DOHH2 (cell line): ENCODE results near the gene OR52E4.

Experiments
- H3F3A ChIP-seq: fragments of 200-600 bp; sonication (generic), shearing (Covaris generic); 2 replicates; pipeline ENCODE4 v1.6.0; 2016; ENCODE audit warnings: antibody characterized with exemption, mild to moderate bottlenecking; ENCODE audit not compliant: control insufficient read depth, insufficient read depth
- H3K27ac ChIP-seq: fragments of 200-600 bp; sonication (generic); 2 replicates; pipeline ENCODE4 v1.5.1; 2014; ENCODE audit warnings: low read depth, mild to moderate bottlenecking, low read length, moderate library complexity
- H3K27me3 ChIP-seq: fragments of 200-600 bp; sonication (generic); 2 replicates; pipeline ENCODE4 v1.6.1; 2014; ENCODE audit warnings: mild to moderate bottlenecking, low read length, mixed read lengths; ENCODE audit not compliant: control insufficient read depth
- H3K36me3 ChIP-seq: fragments of 200-600 bp; sonication (generic); 2 replicates; pipeline ENCODE4 v1.6.1; 2014; ENCODE audit warnings: mild to moderate bottlenecking, low read length, moderate library complexity, mixed read lengths; ENCODE audit not compliant: control insufficient read depth
- H3K4me1 ChIP-seq: fragments of 200-600 bp; sonication (generic); 2 replicates; pipeline ENCODE4 v1.6.1; 2014; ENCODE audit warnings: mild to moderate bottlenecking, low read length, mixed read lengths; ENCODE audit not compliant: control insufficient read depth
- H3K4me2 ChIP-seq: fragments of 200-600 bp; sonication (generic); 2 replicates; pipeline ENCODE4 v1.6.0; 2014; ENCODE audit warnings: mild to moderate bottlenecking, low read length, moderate library complexity
- H3K4me3 ChIP-seq: fragments of 200-600 bp; sonication (generic); 2 replicates; pipeline ENCODE4 v1.5.1; 2014; ENCODE audit warnings: mild to moderate bottlenecking, low read length, mixed read lengths
- H3K79me2 ChIP-seq: fragments of 200-600 bp; sonication (generic); 2 replicates; pipeline ENCODE4 v1.6.1; 2014; ENCODE audit warnings: mild to moderate bottlenecking, low read length, mixed read lengths; ENCODE audit not compliant: control insufficient read depth
- H3K9me2 ChIP-seq: fragments of 200-600 bp; sonication (generic); replicated peaks from 2 replicates; pipeline ENCODE4 v1.6.1; 2014; ENCODE audit warnings: mild to moderate bottlenecking, low read length, mixed read lengths; ENCODE audit not compliant: control insufficient read depth
- H3K9me3 ChIP-seq: fragments of 200-600 bp; sonication (generic); 2 replicates; pipeline ENCODE4 v1.6.1; 2014; ENCODE audit warnings: antibody characterized with exemption, low read length, mixed read lengths; ENCODE audit not compliant: control insufficient read depth, insufficient read depth
- H4K20me1 ChIP-seq: fragments of 200-600 bp; sonication (generic); 2 replicates; pipeline ENCODE4 v1.6.0; 2014; ENCODE audit warnings: low read depth, mild to moderate bottlenecking, antibody characterized with exemption, low read length, moderate library complexity; ENCODE audit not compliant: control insufficient read depth, insufficient read depth
- EZH2phosphoT487 ChIP-seq: fragments of 200-600 bp; sonication (generic); IDR thresholded peaks from 2 replicates; pipeline ENCODE4 v1.6.1; 2017; ENCODE audit warnings: borderline replicate concordance, mild to moderate bottlenecking, antibody characterized with exemption, low read length, moderate library complexity, mixed read lengths
- TF ChIP-seq, protein P1 (sequence below): fragments of 200-600 bp; sonication (generic); IDR thresholded peaks from one replicate; pipeline ENCODE4 v1.5.1; 2014; ENCODE audit warnings: antibody characterized with exemption, mild to moderate bottlenecking, low read depth, low read length; ENCODE audit not compliant: poor library complexity, severe bottlenecking

Gene OR52E4

DNA sequence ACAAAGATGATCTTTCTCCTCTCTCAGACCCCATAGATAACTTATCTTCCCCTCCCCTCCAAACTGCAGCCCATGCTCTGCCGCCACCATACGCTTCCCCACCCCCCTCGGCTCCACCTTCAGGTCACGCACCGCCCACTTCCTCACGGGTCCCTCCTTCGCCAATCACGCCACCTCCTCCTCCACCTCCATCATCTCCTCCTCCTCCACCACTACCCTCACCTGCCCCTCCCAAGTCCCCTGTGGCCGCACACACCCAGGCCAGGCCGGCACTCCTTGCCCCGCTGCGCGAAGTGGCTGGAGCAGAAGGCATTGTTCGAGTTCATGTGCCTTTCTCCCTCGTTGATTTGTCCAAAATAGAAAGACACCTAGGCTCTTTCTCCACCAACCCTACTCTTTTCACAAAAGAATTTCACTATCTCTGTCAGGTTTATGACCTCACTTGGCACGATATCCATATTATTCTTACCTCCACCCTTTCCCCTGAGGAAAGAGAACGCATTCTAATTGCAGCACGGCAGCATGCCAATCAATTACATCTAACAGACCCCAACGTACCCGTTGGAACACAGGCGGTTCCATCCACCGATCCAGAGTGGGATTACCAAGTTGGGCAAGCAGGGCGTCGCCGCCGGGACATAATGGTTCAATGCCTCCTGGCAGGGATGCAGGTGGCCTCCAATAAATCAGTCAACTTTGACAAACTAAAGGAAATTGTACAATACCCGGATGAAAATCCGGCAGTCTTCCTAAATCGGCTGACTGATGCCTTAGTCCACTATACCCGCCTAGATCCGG, 49.3 kb downstream of the OR52E4 start:
- TF ChIP-seq, protein P1, sequence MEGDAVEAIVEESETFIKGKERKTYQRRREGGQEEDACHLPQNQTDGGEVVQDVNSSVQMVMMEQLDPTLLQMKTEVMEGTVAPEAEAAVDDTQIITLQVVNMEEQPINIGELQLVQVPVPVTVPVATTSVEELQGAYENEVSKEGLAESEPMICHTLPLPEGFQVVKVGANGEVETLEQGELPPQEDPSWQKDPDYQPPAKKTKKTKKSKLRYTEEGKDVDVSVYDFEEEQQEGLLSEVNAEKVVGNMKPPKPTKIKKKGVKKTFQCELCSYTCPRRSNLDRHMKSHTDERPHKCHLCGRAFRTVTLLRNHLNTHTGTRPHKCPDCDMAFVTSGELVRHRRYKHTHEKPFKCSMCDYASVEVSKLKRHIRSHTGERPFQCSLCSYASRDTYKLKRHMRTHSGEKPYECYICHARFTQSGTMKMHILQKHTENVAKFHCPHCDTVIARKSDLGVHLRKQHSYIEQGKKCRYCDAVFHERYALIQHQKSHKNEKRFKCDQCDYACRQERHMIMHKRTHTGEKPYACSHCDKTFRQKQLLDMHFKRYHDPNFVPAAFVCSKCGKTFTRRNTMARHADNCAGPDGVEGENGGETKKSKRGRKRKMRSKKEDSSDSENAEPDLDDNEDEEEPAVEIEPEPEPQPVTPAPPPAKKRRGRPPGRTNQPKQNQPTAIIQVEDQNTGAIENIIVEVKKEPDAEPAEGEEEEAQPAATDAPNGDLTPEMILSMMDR, result no peak
- TF ChIP-seq EZH2phosphoT487, result no peak
- no peaks in the 10 kb centered on the region for H3K9me2 ChIP-seq
- no peaks in the 10 kb centered on the region for H3K79me2 ChIP-seq
- H3K9me3 ChIP-seq, result peaks cover 11% of the 10 kb centered on the region; the same call in 1 of the 2 replicates
- H3K36me3 ChIP-seq, result no peaks in the 10 kb centered on the region
- no peaks in the 10 kb centered on the region for H3F3A ChIP-seq
- H3K27me3 ChIP-seq, result no peaks in the 10 kb centered on the region
- H3K4me1 ChIP-seq, result no peaks in the 10 kb centered on the region
- H3K4me3 ChIP-seq, result no peak overlapping the region
- no peak overlapping the region for H3K27ac ChIP-seq
- no peak overlapping the region for H3K4me2 ChIP-seq
- no peaks in the 10 kb centered on the region for H4K20me1 ChIP-seq

DNA sequence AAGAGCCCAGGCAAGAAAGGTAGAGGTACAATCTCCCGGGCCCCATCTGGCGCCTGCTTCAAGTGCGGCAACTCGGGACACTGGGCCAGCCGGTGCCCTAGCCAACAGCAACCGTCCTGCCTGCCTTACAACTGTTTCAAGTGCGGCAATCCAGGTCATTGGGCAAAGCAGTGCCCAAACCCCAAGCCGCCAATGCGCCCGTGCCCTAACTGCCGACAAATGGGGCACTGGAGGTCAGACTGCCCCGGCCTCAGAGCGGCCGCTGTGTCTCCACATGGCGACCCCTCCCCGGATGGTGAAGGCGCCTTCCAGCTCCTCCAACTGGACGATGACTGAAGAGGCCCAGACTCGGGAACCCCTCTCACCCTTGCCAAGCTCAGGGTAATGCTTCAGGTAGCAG, 50.2 kb downstream of the OR52E4 start:
- H3K27me3 ChIP-seq, result no peaks in the 10 kb centered on the region

DNA sequence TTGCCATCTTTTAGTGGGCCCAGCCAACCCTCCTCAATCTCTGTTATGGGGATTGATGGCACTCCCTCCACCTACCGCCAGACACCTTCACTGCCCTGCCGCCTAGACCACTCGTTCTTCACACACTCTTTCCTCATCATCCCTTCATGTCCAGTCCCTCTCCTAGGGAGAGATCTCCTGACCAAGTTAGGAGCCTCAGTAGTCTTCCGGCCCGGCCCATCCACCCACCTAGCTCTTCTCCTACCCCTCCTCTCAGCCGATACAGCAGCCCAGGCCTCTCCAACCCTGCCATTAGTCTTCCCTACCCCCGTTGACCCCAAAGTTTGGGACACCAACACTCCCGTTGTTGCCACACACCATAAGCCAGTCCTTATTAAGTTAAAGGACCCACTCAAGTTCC, 50.6 kb downstream of the OR52E4 start:
- TF ChIP-seq, protein P1, result no peak
- no peak for TF ChIP-seq EZH2phosphoT487
- no peaks in the 10 kb centered on the region for H3K36me3 ChIP-seq
- no peak overlapping the region for H3K27ac ChIP-seq
- H3K4me2 ChIP-seq, result no peak overlapping the region
- H3K4me1 ChIP-seq, result no peaks in the 10 kb centered on the region
- no peaks in the 10 kb centered on the region for H3K9me2 ChIP-seq
- no peaks in the 10 kb centered on the region for H3K27me3 ChIP-seq
- H3K4me3 ChIP-seq, result no peak overlapping the region
- no peaks in the 10 kb centered on the region for H4K20me1 ChIP-seq
- no peaks in the 10 kb centered on the region for H3K79me2 ChIP-seq
- no peaks in the 10 kb centered on the region for H3F3A ChIP-seq
- peaks cover 11% of the 10 kb centered on the region; the same call in 1 of the 2 replicates for H3K9me3 ChIP-seq

More for the DNA sequence above, 50.2 kb downstream of the OR52E4 start:
- H3K27ac ChIP-seq, result no peak overlapping the region
- no peaks in the 10 kb centered on the region for H4K20me1 ChIP-seq
- H3K36me3 ChIP-seq, result no peaks in the 10 kb centered on the region
- H3K4me2 ChIP-seq, result no peak overlapping the region
- H3K9me3 ChIP-seq, result peaks cover 11% of the 10 kb centered on the region; the same call in 1 of the 2 replicates
- H3K79me2 ChIP-seq, result no peaks in the 10 kb centered on the region
- H3K9me2 ChIP-seq, result no peaks in the 10 kb centered on the region
- no peaks in the 10 kb centered on the region for H3K4me1 ChIP-seq
- no peaks in the 10 kb centered on the region for H3F3A ChIP-seq
- no peak overlapping the region for H3K4me3 ChIP-seq
- TF ChIP-seq, protein P1, result no peak
- no peak for TF ChIP-seq EZH2phosphoT487
